ENCODE measurements around the gene HKDC1.
"Not testable (repeated sequence)": the region's sequence is repeated elsewhere in the genome, so short reads cannot be mapped to it uniquely, and the experiment has no call there.

HKDC1 gene

DNA sequence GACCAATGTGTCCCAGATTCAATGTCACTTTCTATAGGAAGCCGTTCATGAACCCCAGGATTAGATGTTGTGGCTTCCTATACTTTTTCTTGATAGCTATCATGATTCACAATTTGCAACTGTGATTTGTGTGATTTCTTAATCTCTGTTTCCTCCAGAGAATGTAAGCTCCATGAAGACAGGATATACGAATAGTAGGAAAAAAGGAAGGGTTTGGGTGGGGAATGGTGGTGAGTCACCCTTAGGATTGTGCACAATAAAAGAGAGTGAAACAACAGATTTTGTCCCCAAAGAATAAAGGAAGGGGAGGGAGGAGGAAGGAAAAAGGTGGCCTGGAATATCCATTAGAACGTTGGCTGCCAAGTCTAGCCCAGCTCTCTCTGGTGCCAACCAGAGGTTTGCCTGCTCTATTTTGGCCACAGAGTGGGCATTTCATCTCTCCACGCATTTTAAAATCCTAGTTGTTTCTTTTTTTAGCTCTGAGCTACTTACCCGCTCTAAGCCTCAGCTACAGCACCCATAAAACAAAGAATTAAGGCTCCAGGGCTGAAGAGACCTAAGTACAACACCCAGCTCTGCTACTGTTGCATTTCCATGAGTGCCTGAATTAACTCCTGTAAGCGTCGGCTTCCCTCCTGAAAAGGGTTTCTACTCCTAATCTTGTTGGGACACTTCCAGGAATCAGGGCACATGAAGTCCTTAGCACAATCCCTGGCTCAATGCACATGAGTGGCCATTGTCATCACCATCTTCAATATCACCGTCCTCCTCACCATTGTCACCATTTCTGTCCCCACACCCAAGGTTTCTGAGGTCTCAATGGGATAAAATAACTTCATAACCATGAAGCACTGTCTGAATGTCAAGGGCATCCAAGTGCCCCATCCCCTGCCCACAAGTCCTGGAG lies 61.6 kb downstream of the HKDC1 start:
- H2AFZ ChIP-seq (ENCODE audit: low read depth, low read length), result no peak overlapping the region
- H3K27me3 ChIP-seq (ENCODE audit: insufficient read depth, low read length), result peaks cover 27% of the 10 kb centered on the region
- H3K4me3 ChIP-seq (ENCODE audit: low read length), result no peak overlapping the region
- H3K9me3 ChIP-seq (ENCODE audit: low read length), result peaks cover 5% of the 10 kb centered on the region
- no peaks in the 10 kb centered on the region for H3K36me3 ChIP-seq (ENCODE audit: insufficient read depth, low read length)
- H3K4me1 ChIP-seq (ENCODE audit: insufficient read depth, low read length), result peaks cover 14% of the 10 kb centered on the region

GRCh38 chr10:69284402-69284801 lies 64.3 kb downstream of the HKDC1 start:
- H3K4me1 ChIP-seq (ENCODE audit: insufficient read depth, low read length), result peaks cover 19% of the 10 kb centered on the region
- not testable (repeated sequence) for H3K9me3 ChIP-seq (ENCODE audit: low read length); H3K36me3 ChIP-seq (ENCODE audit: insufficient read depth, low read length); H3K4me3 ChIP-seq (ENCODE audit: low read length); H2AFZ ChIP-seq (ENCODE audit: low read depth, low read length)
- H3K27me3 ChIP-seq (ENCODE audit: insufficient read depth, low read length), result peaks cover 27% of the 10 kb centered on the region

GRCh38 chr10:69285699-69286098 lies 65.6 kb downstream of the HKDC1 start:
- Histone ChIP-seq H3K9me3 (ENCODE audit: low read length) (peaks cover 5% of the 10 kb centered on the region), H3K27me3 (ENCODE audit: insufficient read depth, low read length) (peaks cover 25% of the 10 kb centered on the region), H3K36me3 (ENCODE audit: insufficient read depth, low read length) (no peaks in the 10 kb centered on the region), H3K4me1 (ENCODE audit: insufficient read depth, low read length) (peaks cover 19% of the 10 kb centered on the region), H3K4me3 (ENCODE audit: low read length) (no peak overlapping the region), H2AFZ (ENCODE audit: low read depth, low read length) (no peak overlapping the region)

- Histone ChIP-seq H2AFZ (ENCODE audit: low read depth, low read length) (no peak overlapping the region), H3K4me1 (ENCODE audit: insufficient read depth, low read length) (peaks cover 19% of the 10 kb centered on the region), H3K4me3 (ENCODE audit: low read length) (no peak overlapping the region), H3K27me3 (ENCODE audit: insufficient read depth, low read length) (peaks cover 24% of the 10 kb centered on the region), H3K36me3 (ENCODE audit: insufficient read depth, low read length) (no peaks in the 10 kb centered on the region), H3K9me3 (ENCODE audit: low read length) (no peaks in the 10 kb centered on the region)
These were observed 67.0 kb downstream of the HKDC1 start for GRCh38 chr10:69287181-69287580.

DNA sequence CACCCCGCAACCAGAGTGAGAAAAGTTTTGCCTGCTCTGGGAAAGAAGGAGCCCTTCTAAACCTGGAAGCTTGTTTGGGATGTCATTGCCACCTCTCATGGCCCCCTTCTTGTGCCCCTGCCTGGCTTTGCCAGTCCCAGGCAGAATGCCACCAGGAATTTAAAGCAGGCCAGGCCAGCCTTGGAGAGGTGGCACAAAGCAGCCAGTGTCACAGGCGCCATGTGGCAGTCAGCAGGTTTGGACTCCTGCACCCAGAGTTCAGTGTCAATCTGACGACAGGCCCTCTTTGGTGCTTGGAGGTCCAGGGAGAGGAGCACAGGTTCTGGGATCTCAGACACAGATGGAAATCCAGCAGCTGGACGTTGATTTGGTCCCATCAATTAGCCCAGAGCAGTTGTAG lies 70.9 kb downstream of the HKDC1 start:
- Histone ChIP-seq H3K27me3 (ENCODE audit: insufficient read depth, low read length) (peaks cover 41% of the 10 kb centered on the region), H3K4me3 (ENCODE audit: low read length) (no peak overlapping the region), H2AFZ (ENCODE audit: low read depth, low read length) (no peak overlapping the region), H3K4me1 (ENCODE audit: insufficient read depth, low read length) (peaks cover 11% of the 10 kb centered on the region), H3K36me3 (ENCODE audit: insufficient read depth, low read length) (no peaks in the 10 kb centered on the region), H3K9me3 (ENCODE audit: low read length) (no peaks in the 10 kb centered on the region)

DNA sequence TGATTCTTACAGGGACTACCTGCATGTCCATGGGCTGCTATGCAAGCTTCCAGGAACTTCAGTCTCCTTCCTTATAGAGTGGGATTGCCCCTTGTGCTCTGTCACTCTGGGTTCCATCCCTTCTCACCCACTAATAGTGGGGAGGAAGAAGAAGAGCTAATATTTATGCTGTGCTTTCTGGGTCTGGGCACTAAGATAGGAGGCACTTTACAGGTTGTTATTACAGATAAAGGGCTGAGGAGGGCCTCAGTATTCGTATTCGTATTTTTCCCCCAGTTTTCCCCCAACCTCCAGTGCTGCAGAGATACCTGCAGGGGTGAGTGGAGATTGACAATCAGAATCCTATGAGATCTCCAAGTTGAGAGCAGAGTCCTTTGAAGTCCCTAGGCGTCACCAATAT lies 72.3 kb downstream of the HKDC1 start:
- Histone ChIP-seq H3K4me3 (ENCODE audit: low read length) (no peak overlapping the region), H3K9me3 (ENCODE audit: low read length) (no peaks in the 10 kb centered on the region), H3K27me3 (ENCODE audit: insufficient read depth, low read length) (peaks cover 51% of the 10 kb centered on the region), H3K36me3 (ENCODE audit: insufficient read depth, low read length) (no peaks in the 10 kb centered on the region), H3K4me1 (ENCODE audit: insufficient read depth, low read length) (peaks cover 10% of the 10 kb centered on the region), H2AFZ (ENCODE audit: low read depth, low read length) (no peak overlapping the region)

DNA sequence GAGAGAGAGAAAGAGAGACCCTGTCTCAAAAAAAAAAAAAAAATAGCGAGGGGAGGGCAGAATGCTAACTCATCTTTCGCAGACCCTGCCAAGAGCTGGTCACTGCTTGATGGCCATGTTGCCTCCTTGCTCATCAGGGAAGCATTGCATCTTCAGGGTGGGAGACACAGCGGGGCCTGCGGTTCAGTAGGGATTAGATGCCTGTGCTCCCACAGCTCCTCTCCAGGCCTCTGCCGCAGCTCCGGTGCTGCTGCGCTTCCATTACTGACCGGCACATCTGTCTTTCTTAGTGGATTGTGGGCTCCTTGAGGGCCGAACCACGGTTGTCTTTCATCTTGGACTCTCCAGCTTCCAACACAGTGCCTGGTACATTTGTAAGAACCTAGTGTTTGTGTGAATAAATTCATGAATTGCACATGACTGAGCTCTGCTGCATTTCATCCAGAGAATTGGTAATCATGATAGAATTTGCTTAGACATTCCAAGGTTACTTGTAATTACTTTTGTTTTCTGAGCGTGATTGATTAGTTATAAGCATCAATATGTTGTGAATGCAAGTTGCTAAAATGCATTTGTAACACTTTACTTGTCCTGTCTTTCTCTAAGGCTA lies 75.0 kb downstream of the HKDC1 start:
- Histone ChIP-seq H3K4me3 (ENCODE audit: low read length) (no peak overlapping the region), H3K4me1 (ENCODE audit: insufficient read depth, low read length) (no peaks in the 10 kb centered on the region), H3K9me3 (ENCODE audit: low read length) (no peaks in the 10 kb centered on the region), H2AFZ (ENCODE audit: low read depth, low read length) (no peak overlapping the region), H3K27me3 (ENCODE audit: insufficient read depth, low read length) (peaks cover 47% of the 10 kb centered on the region), H3K36me3 (ENCODE audit: insufficient read depth, low read length) (no peaks in the 10 kb centered on the region)

GRCh38 chr10:69303632-69304051 lies 83.5 kb downstream of the HKDC1 start:
- no peaks in the 10 kb centered on the region for H3K4me1 ChIP-seq (ENCODE audit: insufficient read depth, low read length)

DNA sequence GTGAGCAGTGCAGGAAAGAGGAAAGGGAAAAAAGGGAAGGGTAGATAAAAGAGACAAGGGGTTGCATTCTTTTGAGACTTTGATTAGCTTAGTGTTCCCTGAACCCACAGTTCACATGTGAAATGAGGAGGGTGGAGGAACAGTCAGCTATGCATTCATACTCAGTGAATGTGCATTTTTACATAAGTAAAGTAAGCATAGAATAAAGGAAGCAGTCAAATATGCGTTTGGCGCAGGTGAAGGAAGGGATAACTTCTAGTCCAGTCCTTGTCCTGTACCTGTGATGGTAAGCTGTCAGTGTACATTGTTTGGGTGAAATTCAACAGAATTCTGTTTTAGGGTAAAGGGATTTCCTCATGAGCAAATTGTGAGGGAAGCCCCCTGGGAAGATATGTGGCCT lies 86.3 kb downstream of the HKDC1 start:
- Histone ChIP-seq H3K4me1 (ENCODE audit: insufficient read depth, low read length) (no peaks in the 10 kb centered on the region), H2AFZ (ENCODE audit: low read depth, low read length) (no peak overlapping the region), H3K27me3 (ENCODE audit: insufficient read depth, low read length) (peaks cover 9% of the 10 kb centered on the region)

More at GRCh38 chr10:69303632-69304051, 83.5 kb downstream of the HKDC1 start:
- peaks cover 4% of the 10 kb centered on the region for H3K9me3 ChIP-seq (ENCODE audit: low read length)
- H2AFZ ChIP-seq (ENCODE audit: low read depth, low read length), result no peak overlapping the region
- no peaks in the 10 kb centered on the region for H3K36me3 ChIP-seq (ENCODE audit: insufficient read depth, low read length)
- no peak overlapping the region for H3K4me3 ChIP-seq (ENCODE audit: low read length)
- H3K27me3 ChIP-seq (ENCODE audit: insufficient read depth, low read length), result peaks cover 5% of the 10 kb centered on the region

DNA sequence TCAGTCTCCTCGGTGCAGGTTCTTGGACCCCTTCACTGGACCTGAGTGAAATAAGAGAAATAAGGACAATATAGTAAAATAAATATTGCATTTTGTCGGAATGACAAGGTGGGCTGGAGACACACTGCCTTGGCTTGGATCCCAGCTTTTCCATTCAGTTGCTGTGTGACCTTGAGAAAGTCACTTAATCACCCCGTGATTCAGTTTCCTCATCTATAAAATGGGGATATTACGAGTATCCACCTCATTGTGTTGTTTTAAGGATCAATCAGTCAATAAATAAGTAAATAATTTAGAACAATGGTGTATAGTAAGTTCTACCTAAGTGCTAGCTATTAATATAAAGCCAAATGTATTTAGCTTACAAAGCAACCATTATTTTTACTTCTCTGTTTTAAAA lies 87.3 kb downstream of the HKDC1 start:
- Histone ChIP-seq H3K9me3 (ENCODE audit: low read length) (peaks cover 4% of the 10 kb centered on the region), H3K4me1 (ENCODE audit: insufficient read depth, low read length) (peaks cover 2% of the 10 kb centered on the region), H3K4me3 (ENCODE audit: low read length) (no peak overlapping the region), H3K27me3 (ENCODE audit: insufficient read depth, low read length) (peaks cover 13% of the 10 kb centered on the region), H3K36me3 (ENCODE audit: insufficient read depth, low read length) (no peaks in the 10 kb centered on the region), H2AFZ (ENCODE audit: low read depth, low read length) (no peak overlapping the region)

More for the DNA sequence above, 86.3 kb downstream of the HKDC1 start:
- Histone ChIP-seq H3K36me3 (ENCODE audit: insufficient read depth, low read length) (no peaks in the 10 kb centered on the region), H3K4me3 (ENCODE audit: low read length) (no peak overlapping the region), H3K9me3 (ENCODE audit: low read length) (peaks cover 4% of the 10 kb centered on the region)

DNA sequence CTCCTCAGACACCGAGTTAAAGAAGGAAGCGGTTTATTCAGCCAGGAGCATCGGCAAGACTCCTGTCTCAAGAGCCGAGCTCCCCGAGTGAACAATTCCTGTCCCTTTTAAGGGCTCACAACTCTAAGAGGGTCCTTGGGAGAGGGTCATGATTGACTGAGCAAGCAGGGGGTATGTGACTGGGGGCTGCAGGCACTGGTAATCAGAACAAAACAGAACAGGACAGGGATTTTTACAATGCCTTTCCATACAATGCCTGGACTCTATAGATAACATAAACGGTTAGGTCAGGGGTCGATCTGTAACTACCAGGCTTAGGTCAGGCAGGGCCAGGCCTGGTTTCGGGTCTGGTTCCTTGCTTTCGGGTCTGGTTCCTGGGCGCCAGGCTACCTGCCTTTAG lies 88.2 kb downstream of the HKDC1 start:
- not testable (repeated sequence) for H2AFZ ChIP-seq (ENCODE audit: low read depth, low read length); H3K36me3 ChIP-seq (ENCODE audit: insufficient read depth, low read length); H3K4me1 ChIP-seq (ENCODE audit: insufficient read depth, low read length); H3K4me3 ChIP-seq (ENCODE audit: low read length); H3K9me3 ChIP-seq (ENCODE audit: low read length)
- H3K27me3 ChIP-seq (ENCODE audit: insufficient read depth, low read length), result peaks cover 10% of the 10 kb centered on the region

DNA sequence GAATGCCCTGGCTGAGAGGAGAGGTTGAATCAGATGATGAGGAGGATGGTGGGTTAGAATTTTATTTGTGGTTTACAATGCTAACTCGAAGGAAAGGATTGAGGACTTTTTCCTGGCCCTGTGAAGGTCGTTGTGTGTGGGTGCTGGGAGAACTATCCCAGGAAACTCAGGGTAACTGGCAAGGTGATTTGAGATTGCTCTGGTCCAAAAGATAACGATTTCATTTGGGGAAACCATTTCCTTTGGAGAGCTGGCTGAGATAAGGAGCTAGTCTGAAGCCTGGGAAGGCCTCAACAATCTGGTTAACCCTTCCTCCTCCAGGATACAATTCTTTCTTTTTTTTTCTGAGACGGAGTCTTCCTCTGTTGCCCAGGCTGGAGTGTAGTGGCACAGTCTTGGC lies 91.2 kb downstream of the HKDC1 start:
- peaks cover 6% of the 10 kb centered on the region for H3K4me1 ChIP-seq (ENCODE audit: insufficient read depth, low read length)
- H2AFZ ChIP-seq (ENCODE audit: low read depth, low read length), result no peak overlapping the region
- peaks cover 24% of the 10 kb centered on the region for H3K27me3 ChIP-seq (ENCODE audit: insufficient read depth, low read length)
- no peak overlapping the region for H3K4me3 ChIP-seq (ENCODE audit: low read length)
- H3K36me3 ChIP-seq (ENCODE audit: insufficient read depth, low read length), result no peaks in the 10 kb centered on the region
- H3K9me3 ChIP-seq (ENCODE audit: low read length), result no peaks in the 10 kb centered on the region

DNA sequence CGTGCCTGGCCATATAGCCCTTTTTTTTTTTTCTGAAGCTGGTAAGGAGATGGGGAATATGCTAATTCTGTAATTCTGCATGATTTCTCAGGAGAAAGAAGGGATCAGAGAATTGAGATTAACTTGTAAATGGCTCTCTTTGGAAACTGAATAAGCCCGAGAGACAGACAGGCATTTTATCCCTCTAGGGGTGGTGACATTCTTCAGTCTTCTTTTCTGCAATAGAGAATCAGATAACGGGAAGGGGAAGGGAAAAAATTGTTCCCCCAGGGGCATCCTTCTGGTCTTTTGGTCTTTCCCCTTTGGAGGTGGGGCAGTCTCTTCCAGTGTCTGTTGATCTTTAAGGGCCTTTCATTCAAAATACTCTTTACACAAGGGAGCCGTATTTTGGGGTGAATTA lies 92.4 kb downstream of the HKDC1 start:
- Histone ChIP-seq H3K4me1 (ENCODE audit: insufficient read depth, low read length) (peaks cover 6% of the 10 kb centered on the region), H2AFZ (ENCODE audit: low read depth, low read length) (no peak overlapping the region), H3K9me3 (ENCODE audit: low read length) (no peaks in the 10 kb centered on the region), H3K27me3 (ENCODE audit: insufficient read depth, low read length) (peaks cover 35% of the 10 kb centered on the region), H3K36me3 (ENCODE audit: insufficient read depth, low read length) (no peaks in the 10 kb centered on the region), H3K4me3 (ENCODE audit: low read length) (no peak overlapping the region)
